Spleen (tissue), 11 donors: ENCODE measurements around the gene AGMO. TPM values are rescaled to one million over a fixed set of nuclear protein-coding genes. Genes with fewer than 3 reads are reported as not detected.

Source experiments
- DNase-seq: peaks from one replicate; pipeline ENCODE4 v3.0.0-alpha.2; 2020
- H3K27ac ChIP-seq, 8 donors: fragments of 200-600 bp; sonication (generic) in 7 of 8; 1 replicate in 4 of 8; 2 replicates in 4 of 8; pipeline versions ENCODE4 v1.5.0 to v1.8.0; 2016 to 2021; ENCODE audit warnings: inconsistent platforms in 4 of 8, mild to moderate bottlenecking in 4 of 8, moderate library complexity in 1 of 8
- H3K27me3 ChIP-seq, 7 donors: fragments of 200-600 bp; sonication (generic) in 6 of 7; replicated peaks in 1 of 7; 1 replicate in 4 of 7; 2 replicates in 3 of 7; pipeline versions ENCODE4 v1.5.0 to v1.8.0; 2016 to 2021; ENCODE audit warnings: inconsistent platforms in 3 of 7, mild to moderate bottlenecking in 1 of 7
- H3K36me3 ChIP-seq, 6 donors: fragments of 200-600 bp; sonication (generic) in 5 of 6; 1 replicate in 4 of 6; 2 replicates in 2 of 6; pipeline versions ENCODE4 v1.5.0 to v1.8.0; 2016 to 2021; ENCODE audit warnings: inconsistent platforms in 2 of 6
- H3K4me1 ChIP-seq, 6 donors: fragments of 200-600 bp; sonication (generic) in 5 of 6; 1 replicate in 3 of 6; 2 replicates in 3 of 6; pipeline versions ENCODE4 v1.5.0 to v1.8.0; 2016 to 2021; ENCODE audit warnings: inconsistent platforms in 3 of 6
- H3K4me3 ChIP-seq, 8 donors: fragments of 200-600 bp; sonication (generic) in 7 of 8; 1 replicate in 4 of 8; 2 replicates in 4 of 8; pipeline versions ENCODE4 v1.5.0 to v1.8.0; 2016 to 2021; ENCODE audit warnings: inconsistent platforms in 4 of 8, mild to moderate bottlenecking in 4 of 8, moderate library complexity in 2 of 8
- H3K9me3 ChIP-seq, 8 donors: fragments of 200-600 bp; sonication (generic) in 7 of 8; 1 replicate in 4 of 8; 2 replicates in 4 of 8; pipeline versions ENCODE4 v1.5.0 to v1.8.0; 2016 to 2021; ENCODE audit warnings: inconsistent platforms in 4 of 8
- POLR2A ChIP-seq, 3 donors: fragments of 450-650 bp; IDR thresholded peaks; one replicate each; pipeline ENCODE4 v1.5.1; 2017; ENCODE audit warnings: antibody characterized with exemption in 3 of 3, mild to moderate bottlenecking in 1 of 3
- POLR2AphosphoS5 ChIP-seq, 3 donors: sonication (generic); formaldehyde crosslinking; IDR thresholded peaks; one replicate each; pipeline ENCODE4 v1.5.1; 2017; ENCODE audit warnings: antibody characterized with exemption in 3 of 3
- WGBS, 5 donors: extraction: QIAGEN DNeasy Blood & Tissue Kit in 3 of 5; methylation state at CpG; one replicate each; pipeline versions ENCODE4 v1.1.5 to v1.1.7; 2013 to 2018; 5-methylcytosine and 5-hydroxymethylcytosine counted together
- intact Hi-C: fragments of 100-400 bp; cut with DNase I; formaldehyde crosslinking; loops from one replicate; pipeline ENCODE4 v1.15.0; 2023; ENCODE audit warnings: low total_unique reads
- polyA plus RNA-seq, 3 donors: library from polyadenylated mRNA; stranded (reverse); fragments of 200-250 nt; gene quantifications; one replicate each; pipeline ENCODE4 v1.2.1, GENCODE V29; 2013
- total RNA-seq, 7 donors: library from RNA; depleted of rRNA in 3 of 7; stranded (reverse); fragments of >200 nt in 3 of 7; fragmentation: NEBNext Ultra II Directional in 4 of 7; extraction: Animal tissue kit (Norgen Biotek cat#: 25700) in 4 of 7; gene quantifications; one replicate each; pipeline versions ENCODE4 v1.1.0 to v1.2.1, GENCODE V29; 2016 to 2021
- TF ChIP-seq, protein P1 (sequence below), 11 experiments: fragments of 200-600 bp in 7 of 11; fragments of 450-650 bp in 4 of 11; sonication (generic) in 4 of 11; IDR thresholded peaks in 8 of 11; conservative IDR thresholded peaks in 3 of 11; 1 replicate in 7 of 11; 2 replicates in 4 of 11; pipeline versions ENCODE4 v1.4.0 to v1.8.0; 2016 to 2021; ENCODE audit warnings: antibody characterized with exemption in 11 of 11, inconsistent platforms in 4 of 11, mild to moderate bottlenecking in 1 of 11
- donor health status: healthy with polysubstance abuse.
- donor health status: DM: no; HTN: no; CAD: no; lungs with moderate emphysema.
- donor health status: DM: no; HTN: no; CAD: no.
- donor health status: Bipolar disorder and iron deficiency.
- donor health status: healthy.
- donor health status: DM: no; HTN: no; CAD: no.
- donor health status: DM: yes; HTN: yes; CAD: no.

The AGMO gene
- total and polyA plus RNA-seq, 10 donors, result 0.02 to 0.03 (median 0.03) TPM; not detected in 7

DNA sequence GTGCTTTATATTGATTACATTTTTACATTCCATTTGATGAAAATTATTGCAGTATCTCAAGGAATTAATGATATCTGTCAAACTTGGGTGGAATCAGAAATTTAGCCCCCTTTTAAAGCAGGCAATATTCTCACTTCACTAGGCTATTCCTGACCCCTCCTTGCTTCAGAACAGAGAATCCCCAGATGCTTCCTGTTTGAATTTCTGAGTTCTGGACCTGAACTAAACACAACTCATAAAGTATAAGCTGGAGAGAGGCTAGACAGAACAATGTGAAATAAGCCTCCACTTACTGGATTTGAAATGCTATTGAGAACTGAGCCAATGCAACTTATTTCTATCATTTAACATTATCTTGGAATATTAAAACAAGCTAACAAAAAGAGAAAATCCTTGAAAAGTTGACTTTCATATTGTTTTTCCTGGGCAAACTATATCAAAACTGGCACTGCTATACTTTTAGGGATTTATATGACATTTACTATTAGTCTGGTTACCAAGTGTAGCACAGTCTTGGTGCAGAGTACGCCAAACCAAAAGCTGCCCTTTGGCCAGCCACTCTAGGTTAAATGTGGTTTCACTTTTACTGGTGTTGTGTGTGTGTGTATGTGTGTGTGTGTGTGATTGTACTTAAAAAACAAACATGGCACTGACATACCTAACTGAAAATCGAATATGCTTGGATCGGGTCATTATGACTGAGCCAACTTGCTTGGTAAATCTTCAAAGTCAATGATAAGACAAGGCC, 19.0 kb upstream of the AGMO start:
- no peak for DNase-seq
- Histone ChIP-seq H3K9me3 (peaks cover 0 to 24% (median 14%) of the 10 kb centered on the region in 8 donors), H3K4me1 (no peaks in the 10 kb centered on the region), H3K27me3 (no peaks in the 10 kb centered on the region), H3K27ac (no peak overlapping the region), H3K4me3 (no peak overlapping the region), H3K36me3 (no peaks in the 10 kb centered on the region)
- 86 to 93% (median 91%) methylated on average over 3 of the region's 3 CpGs for WGBS, 5 donors
- TF ChIP-seq, protein P1, sequence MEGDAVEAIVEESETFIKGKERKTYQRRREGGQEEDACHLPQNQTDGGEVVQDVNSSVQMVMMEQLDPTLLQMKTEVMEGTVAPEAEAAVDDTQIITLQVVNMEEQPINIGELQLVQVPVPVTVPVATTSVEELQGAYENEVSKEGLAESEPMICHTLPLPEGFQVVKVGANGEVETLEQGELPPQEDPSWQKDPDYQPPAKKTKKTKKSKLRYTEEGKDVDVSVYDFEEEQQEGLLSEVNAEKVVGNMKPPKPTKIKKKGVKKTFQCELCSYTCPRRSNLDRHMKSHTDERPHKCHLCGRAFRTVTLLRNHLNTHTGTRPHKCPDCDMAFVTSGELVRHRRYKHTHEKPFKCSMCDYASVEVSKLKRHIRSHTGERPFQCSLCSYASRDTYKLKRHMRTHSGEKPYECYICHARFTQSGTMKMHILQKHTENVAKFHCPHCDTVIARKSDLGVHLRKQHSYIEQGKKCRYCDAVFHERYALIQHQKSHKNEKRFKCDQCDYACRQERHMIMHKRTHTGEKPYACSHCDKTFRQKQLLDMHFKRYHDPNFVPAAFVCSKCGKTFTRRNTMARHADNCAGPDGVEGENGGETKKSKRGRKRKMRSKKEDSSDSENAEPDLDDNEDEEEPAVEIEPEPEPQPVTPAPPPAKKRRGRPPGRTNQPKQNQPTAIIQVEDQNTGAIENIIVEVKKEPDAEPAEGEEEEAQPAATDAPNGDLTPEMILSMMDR (IDR thresholded peaks at IDR 0.05 in 8 of 11, conservative IDR thresholded peaks at IDR 0.05 in 3 of 11), result no peak
- TF ChIP-seq POLR2A (IDR thresholded peaks at IDR 0.05) (no peak), POLR2AphosphoS5 (IDR thresholded peaks at IDR 0.05) (no peak)
- intact Hi-C loops, result no loop called here

DNA sequence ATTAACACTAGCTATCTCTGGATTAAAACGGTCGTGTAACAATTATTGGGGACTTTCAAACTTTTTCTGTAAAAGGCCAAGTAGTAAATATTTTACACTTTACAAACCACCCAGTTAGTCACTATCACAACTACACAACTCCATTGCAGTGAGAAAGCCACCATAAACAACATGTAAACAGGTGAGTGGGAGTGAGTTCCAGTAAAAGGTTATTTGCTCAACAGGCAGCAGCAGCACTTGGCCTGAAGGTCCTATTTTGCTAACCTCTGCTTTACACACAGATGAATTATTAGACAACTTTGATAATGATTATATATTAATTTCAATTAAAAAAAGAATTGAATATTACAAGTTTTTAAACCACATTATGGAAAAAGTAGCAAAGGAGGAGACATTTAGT, 15.8 kb upstream of the AGMO start:
- WGBS, 5 donors, result 94 to 96% (median 96%) methylated on average over 2 of the region's 2 CpGs
- H3K27ac ChIP-seq, result no peak overlapping the region
- no peaks in the 10 kb centered on the region for H3K36me3 ChIP-seq
- H3K4me3 ChIP-seq, result no peak overlapping the region
- intact Hi-C loops, result no loop called here
- TF ChIP-seq POLR2A (IDR thresholded peaks at IDR 0.05), result no peak
- TF ChIP-seq, protein P1 (IDR thresholded peaks at IDR 0.05 in 8 of 11, conservative IDR thresholded peaks at IDR 0.05 in 3 of 11), result no peak
- TF ChIP-seq POLR2AphosphoS5 (IDR thresholded peaks at IDR 0.05), result no peak
- no peaks in the 10 kb centered on the region for H3K9me3 ChIP-seq
- no peak for DNase-seq
- H3K27me3 ChIP-seq, result no peaks in the 10 kb centered on the region
- no peaks in the 10 kb centered on the region for H3K4me1 ChIP-seq

DNA sequence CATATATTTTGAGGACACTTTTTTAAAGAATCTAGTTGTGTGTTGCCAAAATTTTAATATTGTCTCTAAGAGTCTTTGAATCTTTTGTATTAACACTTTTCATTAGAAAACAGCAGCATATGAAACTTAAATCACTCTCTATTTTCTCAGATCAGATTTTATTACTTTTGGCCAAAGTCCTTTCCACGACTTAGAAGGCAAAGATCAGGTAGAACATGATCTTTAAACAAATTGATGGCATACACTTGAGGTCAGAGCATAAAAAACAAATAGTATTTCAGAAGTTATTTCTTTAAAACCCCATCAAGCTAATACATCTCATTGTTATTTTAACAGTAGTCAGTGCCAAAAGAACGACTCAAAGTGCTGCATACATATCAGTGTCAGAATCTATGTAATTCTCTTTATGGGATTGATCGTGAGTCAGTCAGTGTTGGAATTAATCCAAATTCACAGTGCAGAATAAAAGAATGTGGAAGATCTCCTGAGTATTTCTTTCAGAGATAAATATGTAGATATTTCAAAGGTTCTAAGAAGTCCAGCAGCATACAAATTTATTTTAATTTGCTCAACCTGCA, 9.6 kb upstream of the AGMO start:
- H3K4me1 ChIP-seq, result no peaks in the 10 kb centered on the region
- intact Hi-C loops, result no loop called here
- WGBS, 5 donors, result 58 to 74% (median 65%) methylated on average over 3 of the region's 3 CpGs
- no peaks in the 10 kb centered on the region for H3K9me3 ChIP-seq
- H3K4me3 ChIP-seq, result no peak overlapping the region
- H3K27me3 ChIP-seq, result no peaks in the 10 kb centered on the region
- no peak overlapping the region for H3K27ac ChIP-seq
- H3K36me3 ChIP-seq, result no peaks in the 10 kb centered on the region
- DNase-seq, result no peak
- TF ChIP-seq, protein P1 (IDR thresholded peaks at IDR 0.05 in 8 of 11, conservative IDR thresholded peaks at IDR 0.05 in 3 of 11), result no peak
- TF ChIP-seq POLR2A (IDR thresholded peaks at IDR 0.05) (no peak), POLR2AphosphoS5 (IDR thresholded peaks at IDR 0.05) (no peak)

DNA sequence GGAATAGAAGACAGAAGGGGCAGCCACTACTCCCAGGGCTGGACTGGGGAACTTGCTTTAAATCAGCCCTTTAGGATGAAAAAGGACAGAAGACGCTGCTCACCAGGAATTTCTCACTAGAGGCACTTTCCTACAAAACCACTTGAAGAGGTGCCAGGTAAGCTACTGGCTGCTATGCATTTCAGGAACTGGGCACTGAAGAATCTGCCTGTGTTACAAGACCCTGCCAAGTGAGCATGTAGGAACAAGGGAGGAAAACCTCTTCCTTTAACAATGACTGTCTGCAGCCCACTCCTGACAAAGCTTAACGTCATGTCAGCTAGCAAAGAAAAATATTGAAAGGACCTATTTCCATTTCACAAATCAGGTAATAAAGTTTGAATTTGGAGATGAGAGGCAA, 5.8 kb upstream of the AGMO start:
- peaks cover 0 to 6% (median 0%) of the 10 kb centered on the region in 8 donors for H3K9me3 ChIP-seq
- H3K4me1 ChIP-seq, result no peaks in the 10 kb centered on the region
- TF ChIP-seq POLR2A (IDR thresholded peaks at IDR 0.05) (no peak), POLR2AphosphoS5 (IDR thresholded peaks at IDR 0.05) (no peak)
- TF ChIP-seq, protein P1 (IDR thresholded peaks at IDR 0.05 in 8 of 11, conservative IDR thresholded peaks at IDR 0.05 in 3 of 11), result no peak
- intact Hi-C loops, result no loop called here
- no peaks in the 10 kb centered on the region for H3K36me3 ChIP-seq
- H3K27me3 ChIP-seq, result no peaks in the 10 kb centered on the region
- no peak overlapping the region for H3K4me3 ChIP-seq
- 46 to 73% (median 52%) methylated on average over 2 of the region's 2 CpGs for WGBS, 5 donors
- no peak for DNase-seq
- no peak overlapping the region for H3K27ac ChIP-seq
